ACHN (cell line): ENCODE data around the gene OTC.

Experiments used
- DNase-seq: peaks from one replicate; pipeline ENCODE4 v3.0.0-alpha.2; 2015
- in situ Hi-C: cut with HindIII; loops from 2 replicates; pipeline ENCODE4 v1.10.0; 2017; ENCODE audit warnings: low sequenced_read_pairs, low pct_ligation_motif_present, low pct_unique_long_range_greater_than_20kb

Gene OTC

DNA sequence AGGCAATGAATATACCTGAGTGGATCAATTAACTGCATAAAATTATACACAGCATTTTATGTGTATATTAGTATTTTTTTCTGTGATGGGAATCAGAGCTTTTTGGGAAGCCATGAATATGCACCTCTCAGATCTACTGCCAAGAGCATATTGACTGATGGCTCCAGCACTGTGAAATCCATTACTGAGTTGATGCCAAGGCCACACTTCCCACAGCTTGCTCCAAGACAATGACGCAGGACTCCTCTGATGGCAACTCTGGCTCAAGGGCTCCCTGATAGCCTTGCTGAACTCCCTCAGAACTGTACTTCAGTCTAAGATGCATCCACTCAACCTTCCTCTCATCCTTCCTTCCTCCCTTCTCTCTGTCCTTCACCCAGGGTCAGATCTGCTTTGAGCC lies 82.7 kb downstream of the OTC start:
- in situ Hi-C loops, result no loop called here
- DNase-seq, result no peak

- in situ Hi-C loops, result no loop called here
- DNase-seq, result no peak
These were observed 84.7 kb downstream of the OTC start for GRCh38 chrX:38437093-38437492.

GRCh38 chrX:38438321-38438720 lies 85.9 kb downstream of the OTC start:
- in situ Hi-C loops, result no loop called here
- DNase-seq, result no peak

DNA sequence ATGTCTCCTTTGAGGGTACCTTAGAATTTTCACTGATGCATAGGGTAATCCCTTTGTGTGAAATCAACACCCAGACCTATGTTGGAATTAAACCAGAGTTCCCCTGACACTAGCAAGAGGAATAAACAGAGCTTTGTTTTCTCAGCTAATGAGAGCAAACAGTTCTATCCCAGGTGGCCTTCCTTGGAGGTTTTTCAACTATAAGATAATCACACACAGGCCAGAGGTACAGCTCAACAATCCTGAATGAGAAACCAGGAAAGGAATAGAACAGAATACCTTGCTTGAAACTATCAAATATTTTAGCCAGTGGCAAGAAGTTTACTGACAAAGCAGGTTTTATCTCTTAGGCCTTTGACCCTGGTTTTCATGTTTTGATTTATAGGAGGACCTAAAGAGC lies 100.2 kb downstream of the OTC start:
- DNase-seq, result no peak
- in situ Hi-C loops, result no loop called here

DNA sequence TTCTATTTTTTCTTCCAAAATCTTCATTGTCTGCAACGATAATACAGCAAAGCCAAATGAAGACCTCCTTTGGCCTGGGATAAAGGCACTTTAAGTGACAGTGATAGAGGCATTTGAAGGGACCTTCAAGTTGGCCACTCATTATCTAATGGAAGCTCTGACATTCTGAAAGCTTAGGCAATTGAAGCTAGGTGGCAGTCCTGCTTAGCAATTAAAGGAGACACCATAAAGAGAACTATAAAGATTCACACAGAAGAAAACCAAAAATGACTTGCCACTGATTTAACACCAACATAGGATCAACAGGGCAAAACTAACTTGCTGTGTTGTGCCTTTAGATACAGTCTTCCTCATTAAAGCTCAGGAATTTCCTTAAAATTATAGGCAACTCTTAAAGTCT lies 105.7 kb downstream of the OTC start:
- no peak for DNase-seq
- in situ Hi-C loops, result no loop called here

DNA sequence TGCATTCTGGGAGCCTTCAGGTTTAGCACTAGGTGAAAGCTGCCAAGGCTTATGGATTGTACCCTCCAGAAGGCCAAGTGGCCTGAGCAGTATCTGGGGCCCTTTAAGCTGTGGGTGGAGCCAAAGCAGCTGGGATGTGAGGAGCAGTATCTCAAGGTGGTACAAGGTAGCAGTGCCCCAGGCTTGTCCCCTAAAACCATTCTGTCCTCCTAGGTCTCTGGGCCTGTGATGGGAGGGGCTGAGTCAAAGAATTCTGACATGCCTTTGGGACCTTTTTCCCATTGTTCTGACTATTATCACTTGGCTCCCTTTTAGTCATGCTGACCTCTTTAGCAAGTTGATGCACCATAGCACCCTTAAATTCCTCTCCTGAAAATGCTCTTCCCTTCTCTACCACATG lies 109.9 kb downstream of the OTC start:
- no peak for DNase-seq
- in situ Hi-C loops, result no loop called here

DNA sequence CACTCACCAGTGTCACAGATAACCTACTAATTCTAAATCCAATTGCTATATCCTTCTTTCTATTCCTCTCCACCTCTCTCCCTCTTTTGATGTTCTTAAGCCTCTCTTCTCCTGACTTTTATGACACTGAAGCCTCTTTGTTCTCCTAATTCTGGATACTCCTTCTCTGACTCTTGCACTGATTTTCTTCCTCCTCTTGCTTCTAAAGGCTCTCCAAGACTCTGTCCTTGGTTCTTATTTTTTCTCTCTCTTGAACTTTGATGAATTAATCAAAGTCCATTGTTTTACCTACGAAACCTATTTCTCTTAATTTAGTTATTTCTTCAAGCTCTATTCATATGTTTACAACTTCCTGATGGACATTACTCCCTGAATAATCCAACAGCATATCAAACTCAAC lies 113.3 kb downstream of the OTC start:
- DNase-seq, result no peak
- in situ Hi-C loops, result no loop called here

DNA sequence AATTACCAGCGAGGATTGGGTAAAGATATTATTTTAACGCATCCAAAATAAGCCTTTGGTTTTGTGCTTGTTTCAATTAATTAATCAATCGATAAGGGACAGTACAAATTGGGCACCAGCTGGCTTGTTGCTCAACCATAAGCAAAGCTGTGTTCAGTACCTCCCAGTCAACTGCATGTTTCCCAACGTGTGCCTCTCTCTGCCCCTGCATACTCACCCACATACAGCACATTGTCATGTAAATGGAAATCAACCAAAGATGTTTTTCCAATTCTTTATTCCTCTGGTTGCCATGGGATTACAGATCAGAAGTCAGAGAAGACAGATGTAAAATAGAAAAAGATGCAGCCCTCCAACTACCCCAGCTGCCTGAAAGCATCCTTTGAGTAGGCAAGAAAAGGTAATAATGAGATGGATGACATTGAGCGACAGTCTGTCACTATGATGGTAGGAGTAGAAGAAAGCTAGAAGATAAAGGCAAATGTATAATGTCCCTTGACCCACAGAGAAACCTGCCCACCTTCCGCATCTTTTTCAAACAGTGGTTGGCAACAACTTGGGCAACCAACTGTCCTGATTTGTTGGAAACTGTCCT lies 116.3 kb downstream of the OTC start:
- in situ Hi-C loops, result no loop called here
- DNase-seq, result no peak
